Measurements from ENCODE around the gene KRTAP10-11.

DNA sequence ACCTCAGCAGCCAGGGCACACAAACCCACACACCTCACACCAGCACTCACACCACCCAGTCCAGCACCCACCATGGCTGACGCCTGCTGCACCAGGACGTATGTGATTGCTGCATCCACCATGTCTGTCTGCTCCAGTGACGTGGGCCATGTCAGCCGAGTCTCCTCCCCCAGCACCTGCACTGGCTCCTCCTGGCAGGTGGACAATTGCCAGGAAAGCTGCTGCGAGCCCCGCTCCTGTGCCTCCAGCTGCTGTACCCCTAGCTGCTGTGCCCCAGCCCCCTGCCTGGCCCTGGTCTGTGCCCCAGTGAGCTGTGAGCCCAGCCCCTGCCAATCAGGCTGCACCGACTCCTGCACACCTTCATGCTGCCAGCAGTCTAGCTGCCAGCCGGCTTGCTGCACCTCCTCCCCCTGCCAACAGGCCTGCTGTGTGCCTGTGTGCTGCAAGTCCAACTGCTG lies 34.2 kb upstream of the KRTAP10-11 start, which contains the start of gene KRTAP10-8:
- TF ChIP-seq, protein P1, sequence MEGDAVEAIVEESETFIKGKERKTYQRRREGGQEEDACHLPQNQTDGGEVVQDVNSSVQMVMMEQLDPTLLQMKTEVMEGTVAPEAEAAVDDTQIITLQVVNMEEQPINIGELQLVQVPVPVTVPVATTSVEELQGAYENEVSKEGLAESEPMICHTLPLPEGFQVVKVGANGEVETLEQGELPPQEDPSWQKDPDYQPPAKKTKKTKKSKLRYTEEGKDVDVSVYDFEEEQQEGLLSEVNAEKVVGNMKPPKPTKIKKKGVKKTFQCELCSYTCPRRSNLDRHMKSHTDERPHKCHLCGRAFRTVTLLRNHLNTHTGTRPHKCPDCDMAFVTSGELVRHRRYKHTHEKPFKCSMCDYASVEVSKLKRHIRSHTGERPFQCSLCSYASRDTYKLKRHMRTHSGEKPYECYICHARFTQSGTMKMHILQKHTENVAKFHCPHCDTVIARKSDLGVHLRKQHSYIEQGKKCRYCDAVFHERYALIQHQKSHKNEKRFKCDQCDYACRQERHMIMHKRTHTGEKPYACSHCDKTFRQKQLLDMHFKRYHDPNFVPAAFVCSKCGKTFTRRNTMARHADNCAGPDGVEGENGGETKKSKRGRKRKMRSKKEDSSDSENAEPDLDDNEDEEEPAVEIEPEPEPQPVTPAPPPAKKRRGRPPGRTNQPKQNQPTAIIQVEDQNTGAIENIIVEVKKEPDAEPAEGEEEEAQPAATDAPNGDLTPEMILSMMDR (IDR thresholded peaks at IDR 0.05): no peak
- TF ChIP-seq POLR2AphosphoS5 (IDR thresholded peaks at IDR 0.05): no peak
